ENCODE results near the gene CTIF. TPM values are rescaled to one million over a fixed set of nuclear protein-coding genes. Genes with fewer than 3 reads are reported as not detected.

Gene CTIF
- polyA plus RNA-seq, 1 donor = 18.9 TPM

- no peak for DNase-seq
Observed at GRCh38 chr18:48789259-48789812, 250.5 kb downstream of the CTIF start.

GRCh38 chr18:48790226-48790863, 251.5 kb downstream of the CTIF start:
- no peak for DNase-seq

DNA sequence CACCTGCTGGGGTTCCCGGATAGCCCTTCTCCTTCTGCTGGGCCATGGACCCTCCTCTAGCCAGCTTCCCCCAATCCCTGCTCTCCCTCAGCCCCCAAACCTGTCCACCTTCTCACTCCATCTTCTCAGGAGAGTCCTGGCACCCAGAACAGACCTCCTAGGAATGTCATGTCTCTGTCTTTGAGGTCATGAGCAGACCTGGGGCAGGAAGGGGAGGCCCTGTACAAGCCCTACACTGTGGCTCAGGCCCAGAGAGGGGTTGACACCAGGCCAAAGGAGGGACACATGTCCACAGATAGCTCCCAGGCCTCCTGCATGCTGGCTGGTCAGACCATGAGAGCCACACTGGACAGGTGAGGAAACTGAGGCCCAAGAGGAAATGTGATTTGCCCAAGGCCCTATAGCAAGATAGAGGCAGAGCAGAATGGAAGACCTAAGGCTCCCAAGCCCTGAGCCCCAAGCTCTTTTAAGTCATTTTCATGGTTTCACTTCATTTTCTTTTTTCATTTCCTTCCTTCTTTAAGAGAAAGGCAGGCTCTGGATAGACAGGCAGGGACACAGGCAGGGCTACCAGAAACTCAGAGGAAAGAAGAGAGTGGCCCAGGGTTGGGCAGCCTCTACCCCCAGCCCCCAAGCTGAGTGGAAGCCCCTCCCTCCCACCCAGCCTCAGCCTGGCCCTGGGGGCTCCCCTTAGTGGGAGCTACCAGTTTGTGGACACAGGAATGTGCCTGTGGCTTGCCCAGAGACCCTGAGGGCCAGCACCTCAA, 252.2 kb downstream of the CTIF start:
- DNase-seq = no peak

GRCh38 chr18:48791636-48792105, 252.8 kb downstream of the CTIF start:
- DNase-seq = no peak

GRCh38 chr18:48792141-48792540, 253.3 kb downstream of the CTIF start:
- no peak for DNase-seq

GRCh38 chr18:48792611-48793380, 254.0 kb downstream of the CTIF start:
- no peak for DNase-seq

- DNase-seq = no peak
Observed at GRCh38 chr18:48794251-48794970, 255.6 kb downstream of the CTIF start.

GRCh38 chr18:48795696-48796095, 256.9 kb downstream of the CTIF start:
- DNase-seq = no peak

GRCh38 chr18:48796491-48797205, 257.8 kb downstream of the CTIF start:
- no peak for DNase-seq

- DNase-seq = no peak
Observed at GRCh38 chr18:48797841-48798255, 259.0 kb downstream of the CTIF start.

DNA sequence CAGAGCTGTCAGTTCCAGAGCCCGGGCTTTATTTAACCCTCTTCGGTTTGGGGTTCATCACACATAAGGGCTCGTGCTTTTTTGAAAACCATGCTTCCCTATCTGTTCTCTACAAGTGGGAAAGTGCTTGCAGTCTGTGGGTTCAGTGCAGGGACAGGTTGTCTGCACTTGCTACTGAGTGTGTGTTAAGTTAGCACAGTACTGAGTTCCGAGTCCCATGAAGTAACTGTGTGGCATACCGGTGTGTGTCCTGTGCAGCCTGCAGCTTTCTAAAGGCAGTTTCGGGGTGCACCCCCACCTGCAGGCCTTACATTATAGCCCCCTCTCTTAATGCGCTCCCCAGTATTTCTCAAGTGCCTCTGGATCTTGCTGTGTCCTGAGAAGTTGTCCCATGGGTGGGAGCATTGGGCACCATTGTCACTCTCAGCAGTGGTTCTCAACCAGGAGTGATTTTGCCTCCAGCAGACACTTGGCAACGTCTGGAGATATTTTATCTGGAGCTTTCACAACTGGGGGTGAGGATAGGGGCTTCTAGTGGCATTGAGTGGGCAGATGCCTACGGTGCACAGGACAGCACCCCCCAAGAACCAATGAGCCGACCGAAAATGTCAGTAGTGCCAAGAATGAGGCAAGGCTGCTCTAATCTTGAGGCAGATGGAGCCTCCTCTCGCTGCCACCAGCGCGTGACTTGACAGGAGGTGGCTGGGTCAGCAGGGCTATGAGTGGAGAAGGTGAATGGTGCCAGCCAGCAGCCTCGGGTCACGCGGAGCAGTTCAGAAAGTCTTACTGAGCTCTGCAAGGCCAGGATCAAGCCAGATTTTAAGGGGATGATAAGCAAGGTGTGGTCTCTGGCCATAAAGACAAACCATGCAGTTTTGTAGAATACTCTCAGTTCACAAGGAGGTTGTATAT, 259.8 kb downstream of the CTIF start:
- DNase-seq = no peak

DNA sequence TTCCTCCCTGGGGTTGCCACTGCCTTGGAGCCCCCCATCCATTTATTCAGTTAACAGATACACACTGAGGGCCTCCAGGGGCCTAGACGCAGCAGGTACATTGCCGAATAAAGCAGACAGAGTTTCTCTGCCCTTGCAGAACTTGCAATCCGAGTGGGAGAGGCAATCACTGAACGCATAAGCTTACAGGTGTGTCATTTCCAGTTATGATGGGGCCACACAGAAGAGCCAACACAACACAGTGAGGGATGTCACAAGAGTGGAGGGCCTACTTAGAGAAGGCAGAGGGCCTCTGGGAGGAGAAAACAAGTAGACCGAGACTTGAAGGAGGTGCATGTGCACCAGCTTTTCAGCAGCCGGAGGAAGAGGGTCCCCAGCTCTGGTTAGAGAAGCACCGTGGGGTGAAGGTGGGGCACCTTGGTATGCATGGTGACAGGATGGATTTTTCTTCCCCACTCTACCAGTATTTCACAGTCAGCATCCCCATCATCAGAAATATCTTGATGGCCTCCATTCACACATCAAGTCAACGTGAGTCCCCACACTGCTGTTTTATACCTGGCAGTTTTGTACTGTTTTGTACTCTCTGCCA, 261.0 kb downstream of the CTIF start:
- no peak for DNase-seq

DNA sequence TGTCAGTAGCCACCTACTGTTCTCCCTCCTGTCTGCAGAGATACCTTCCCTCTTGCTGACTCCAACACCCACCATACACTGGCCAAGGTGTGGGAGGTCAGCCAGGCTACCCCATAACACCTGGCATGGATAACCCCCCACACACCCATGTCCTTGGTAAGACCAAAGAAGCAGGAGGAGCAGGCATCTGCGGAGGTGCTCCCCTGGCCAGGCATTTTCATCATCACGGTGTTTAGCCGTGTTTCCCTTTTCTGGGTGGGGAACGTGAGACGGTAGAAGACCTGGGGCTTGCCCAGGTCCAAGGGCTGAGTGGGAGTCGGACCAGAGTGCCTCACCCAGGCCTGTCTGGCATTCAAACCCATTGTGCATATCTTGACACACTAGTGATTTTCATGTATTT, 261.6 kb downstream of the CTIF start:
- DNase-seq = no peak

DNA sequence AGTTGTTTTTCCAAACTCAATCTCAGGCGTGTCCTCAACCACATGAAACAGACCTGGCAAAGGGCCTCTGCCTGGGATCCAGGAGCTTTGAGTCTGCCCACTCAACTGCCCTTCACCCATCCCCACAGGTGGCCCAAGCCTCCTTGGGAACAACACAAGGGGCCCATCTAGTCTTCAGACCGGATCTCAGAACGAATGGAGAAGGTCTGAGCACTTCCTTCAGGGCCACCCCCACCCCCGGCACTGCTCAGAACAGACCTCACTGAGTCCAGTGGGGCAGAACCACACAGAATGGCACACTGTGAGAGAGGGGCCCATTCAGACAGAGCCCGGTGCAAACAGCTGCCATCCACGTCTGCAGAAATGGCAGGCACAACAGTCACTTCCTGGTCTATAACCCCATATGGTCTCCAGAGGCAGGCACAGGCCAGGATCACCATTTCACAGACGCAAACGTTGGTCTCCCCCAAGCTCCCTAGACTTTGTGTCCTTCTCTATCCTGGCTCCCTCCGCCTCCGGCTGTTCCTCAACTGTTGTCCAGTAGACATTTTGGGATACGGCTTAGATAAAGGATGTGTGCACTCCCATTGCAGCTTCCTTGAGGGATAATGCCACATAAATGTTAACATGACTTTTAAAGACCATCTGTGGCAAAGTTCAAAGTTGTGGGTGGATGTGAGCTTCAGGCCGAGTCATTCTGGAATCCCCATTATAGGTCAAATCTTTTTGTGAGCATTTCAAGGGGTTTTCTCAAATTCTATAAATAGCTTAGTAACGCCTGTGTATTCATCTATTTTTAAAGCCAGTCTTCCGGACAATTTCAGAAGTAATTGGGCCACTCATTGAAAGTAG, 262.3 kb downstream of the CTIF start:
- no peak for DNase-seq

DNA sequence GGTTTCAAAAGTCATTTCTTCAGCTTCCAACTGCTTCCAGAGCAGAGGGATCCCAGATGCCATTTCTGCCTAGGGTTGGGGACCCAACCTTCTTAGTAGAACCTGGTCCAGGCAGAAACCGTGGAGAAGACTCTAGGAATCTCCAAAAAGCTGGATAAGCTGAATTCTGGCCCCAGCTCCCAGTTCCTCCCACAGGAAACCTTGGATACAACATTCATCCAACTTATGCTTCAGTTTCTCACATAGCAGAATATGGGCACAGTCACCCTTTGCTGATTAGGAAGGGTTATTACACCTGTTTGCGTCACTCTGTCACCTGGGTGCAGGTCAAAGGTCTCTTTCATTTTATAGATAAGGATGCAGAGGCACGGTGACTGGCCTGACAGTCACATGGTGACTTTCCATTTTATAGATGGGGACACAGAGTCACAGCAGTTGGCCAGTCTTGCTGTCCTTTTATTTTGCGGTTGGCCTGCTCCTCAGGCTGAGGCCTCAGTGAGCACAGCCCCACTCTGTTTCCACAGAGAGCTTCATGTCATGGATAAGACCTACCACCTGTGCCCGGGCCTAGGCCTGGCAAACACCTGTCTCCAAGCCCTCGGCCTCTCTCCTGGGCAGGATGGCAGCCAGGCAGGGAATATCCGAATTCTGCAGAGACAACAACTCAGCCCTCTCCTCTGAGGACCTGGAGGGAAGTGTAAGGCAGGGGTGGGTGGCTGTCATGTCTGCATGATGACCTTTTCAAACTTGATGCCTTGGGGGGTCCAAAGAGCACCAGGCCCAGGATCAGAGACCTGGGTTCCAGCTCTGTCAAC, 263.1 kb downstream of the CTIF start:
- no peak for DNase-seq

DNA sequence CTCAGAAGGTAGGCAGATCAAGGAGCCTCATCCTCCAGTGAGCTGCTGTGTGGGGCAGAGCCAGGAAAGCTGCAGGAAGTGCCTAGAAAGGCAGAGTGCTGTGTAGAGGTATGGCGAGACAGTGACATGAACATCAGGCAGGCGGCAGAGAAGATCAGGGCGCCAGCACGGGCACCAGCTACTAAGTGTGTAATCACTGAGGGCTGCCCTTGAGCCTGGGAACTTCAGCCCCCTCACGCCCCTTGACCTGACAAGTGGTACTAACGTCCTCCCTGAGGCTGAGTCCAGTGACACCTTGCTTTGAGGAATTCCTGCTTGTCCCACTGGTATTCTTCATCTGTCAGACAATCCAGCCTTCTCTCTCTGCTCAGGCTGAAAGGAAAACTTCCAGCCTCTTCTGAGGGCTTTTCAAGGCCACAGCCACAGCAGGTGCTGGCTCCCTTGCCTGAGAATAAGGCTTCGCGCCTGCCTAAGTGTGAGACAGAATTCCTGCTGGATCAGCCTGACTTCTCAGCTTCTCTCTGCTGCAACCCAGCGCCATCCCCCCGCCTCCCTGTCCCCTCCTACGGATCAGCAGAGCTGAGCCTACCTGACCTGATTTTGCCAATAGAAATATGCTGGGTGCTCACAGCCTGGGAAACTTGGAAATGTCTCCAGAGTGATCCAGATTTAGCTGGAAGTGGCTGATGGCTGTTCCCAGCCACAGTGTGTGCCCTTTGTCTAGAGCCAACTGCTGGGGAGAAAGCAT, 263.9 kb downstream of the CTIF start:
- DNase-seq = no peak

- DNase-seq = no peak
Observed at GRCh38 chr18:48803518-48803917, 264.7 kb downstream of the CTIF start.

Data from left kidney (tissue), 2 donors.